ENCODE measurements around the gene C1orf198.
"Not testable (repeated sequence)": the region's sequence is repeated elsewhere in the genome, so short reads cannot be mapped to it uniquely, and the experiment has no call there.

C1orf198 gene

DNA sequence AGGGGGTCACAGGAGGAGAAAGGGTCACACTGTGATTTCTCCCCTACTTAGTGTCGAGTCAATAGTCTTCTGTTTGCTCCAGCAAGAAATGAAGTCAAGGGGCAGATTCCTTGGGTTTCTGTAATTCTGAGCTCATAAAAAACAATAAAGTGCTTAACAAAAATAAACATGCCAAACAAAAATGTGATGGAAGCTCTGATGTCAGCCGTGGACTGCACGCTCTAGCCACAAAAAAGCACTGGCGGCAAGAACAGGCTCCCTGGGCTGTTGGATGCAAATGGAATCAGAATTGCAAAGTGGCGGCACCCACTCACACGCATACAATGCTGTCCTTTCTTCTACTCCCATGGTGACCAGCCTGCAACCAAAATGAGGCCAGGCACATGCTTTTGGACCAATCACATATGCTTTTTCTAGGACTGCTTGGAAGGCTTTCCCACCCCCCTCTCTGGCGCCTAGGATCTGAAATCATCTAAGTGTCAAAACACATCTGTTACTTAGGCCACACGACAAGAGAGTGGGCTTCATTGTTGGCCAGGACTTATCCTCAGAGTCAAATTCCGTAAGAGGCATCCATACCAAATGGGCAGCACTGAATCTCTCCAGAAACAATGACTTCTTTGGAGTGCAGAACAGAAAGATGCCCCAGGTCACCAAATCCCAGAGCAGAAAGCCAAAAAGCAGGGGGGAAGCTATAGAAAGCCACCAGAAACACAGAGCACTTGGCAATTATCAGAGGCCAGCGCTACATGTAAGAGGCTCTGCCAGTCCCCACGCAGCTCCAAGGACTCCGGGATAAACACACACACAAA lies 9.2 kb downstream of the C1orf198 start:
- FAIRE-seq, result no peak

DNA sequence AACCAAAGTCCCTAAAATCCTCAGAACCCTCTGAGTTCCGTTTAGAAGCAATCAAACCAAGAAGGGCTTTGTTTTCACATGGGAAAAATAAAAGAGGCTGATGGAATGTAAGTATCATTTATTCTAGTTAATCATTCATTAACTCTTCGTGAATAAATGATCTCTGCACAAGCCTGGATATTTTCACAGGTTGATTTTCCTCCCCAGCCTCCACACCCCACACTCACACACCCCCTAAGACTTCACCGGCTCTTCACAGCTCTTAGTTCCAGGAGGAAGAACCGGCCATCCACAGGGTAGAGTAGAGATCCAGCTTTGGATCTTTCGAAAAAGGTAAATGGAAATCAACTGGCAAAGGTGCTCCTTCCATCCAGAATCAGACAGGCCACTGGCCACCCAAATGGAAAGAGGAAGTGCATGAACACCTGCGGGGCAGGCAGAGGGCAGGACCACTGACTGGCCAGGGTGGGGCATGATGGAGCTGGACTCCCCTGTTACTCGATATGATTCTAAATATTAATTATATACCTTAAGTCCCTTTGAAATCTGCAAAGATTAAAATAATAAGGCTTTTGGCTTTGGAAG lies 10.0 kb downstream of the C1orf198 start:
- FAIRE-seq, result no peak

- no peak for FAIRE-seq
Observed at GRCh38 chr1:230857822-230858221, 10.5 kb downstream of the C1orf198 start.

- no peak for FAIRE-seq
Observed at GRCh38 chr1:230857077-230857476, 11.2 kb downstream of the C1orf198 start.

DNA sequence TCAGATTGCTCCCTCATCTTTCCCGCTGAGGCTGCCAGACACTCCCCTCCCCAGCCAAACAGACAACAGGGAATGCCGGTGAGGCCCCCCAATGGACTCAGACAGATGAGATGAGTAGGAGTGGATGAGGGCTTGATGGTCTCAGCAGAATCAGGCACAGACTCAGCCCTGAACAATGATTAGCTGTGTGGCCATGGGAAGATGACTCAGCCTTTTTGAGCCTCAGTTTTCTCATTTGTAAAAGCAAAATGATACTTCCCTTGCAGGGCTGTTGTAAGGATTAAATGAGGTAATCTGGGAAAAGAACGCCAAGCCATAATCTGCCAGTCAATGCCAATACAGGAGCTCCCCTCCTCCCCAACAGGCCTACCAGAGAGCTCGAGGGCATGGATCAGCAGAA lies 12.4 kb downstream of the C1orf198 start:
- no peak for FAIRE-seq

DNA sequence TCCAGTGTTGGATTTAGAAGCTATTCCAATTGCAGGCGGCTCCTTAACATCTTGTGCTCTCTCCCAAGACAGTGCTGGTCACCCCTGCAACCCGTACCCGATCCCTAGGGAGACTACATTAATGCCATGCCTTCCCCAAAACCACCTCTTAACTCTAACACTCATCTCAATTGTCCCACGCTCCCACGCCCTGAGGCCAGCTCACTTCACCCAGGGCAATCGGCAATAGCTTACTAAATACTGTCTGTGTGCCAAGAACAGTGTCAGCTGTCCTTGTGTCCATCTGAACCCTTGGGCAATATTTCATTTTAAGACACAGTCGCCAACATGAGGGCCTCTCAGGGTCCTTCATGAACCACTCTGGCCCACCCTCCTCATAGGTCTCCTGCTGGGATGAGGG lies 13.9 kb downstream of the C1orf198 start:
- FAIRE-seq, result no peak

DNA sequence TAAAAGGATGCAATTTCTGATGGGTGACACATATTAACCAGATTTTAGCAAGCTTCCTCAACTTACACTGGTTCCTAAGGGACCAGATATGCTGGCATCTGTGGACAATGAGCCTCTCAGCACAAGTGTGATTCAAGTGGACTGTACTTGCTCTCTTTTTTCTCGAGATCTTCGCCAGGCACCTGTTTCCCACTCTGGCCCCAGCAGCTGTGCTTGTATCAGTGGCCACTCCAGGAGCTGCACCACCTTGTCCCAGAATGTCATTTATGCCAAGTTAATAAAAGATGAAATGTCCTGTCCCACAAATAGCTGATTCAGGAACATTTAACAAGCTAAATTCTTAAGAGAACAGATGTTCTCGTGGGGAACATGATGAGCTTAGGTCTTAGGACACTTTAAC lies 14.6 kb downstream of the C1orf198 start:
- no peak for FAIRE-seq

- no peak for FAIRE-seq
Observed at GRCh38 chr1:230852959-230853358, 15.4 kb downstream of the C1orf198 start.

DNA sequence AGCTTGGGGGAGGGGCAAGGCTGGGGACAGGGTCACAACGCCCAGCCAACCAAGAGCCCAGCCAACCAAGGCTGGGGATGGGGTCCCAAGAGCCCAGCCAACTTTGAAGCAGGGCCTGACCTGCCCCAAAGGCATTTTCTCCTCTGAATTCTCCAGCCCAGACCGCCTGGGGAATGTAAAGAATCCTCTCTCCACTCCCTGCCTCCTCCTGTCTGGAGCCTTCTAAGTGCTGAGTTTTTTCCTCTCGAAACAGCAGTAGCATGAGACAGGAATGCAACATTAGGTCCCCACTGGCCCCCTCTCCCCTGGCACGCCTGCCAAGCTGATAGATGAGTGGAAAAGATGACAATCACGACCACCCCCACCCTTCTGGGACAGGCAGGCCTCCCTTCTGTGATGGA lies 17.0 kb downstream of the C1orf198 start:
- no peak for FAIRE-seq

- no peak for FAIRE-seq
Observed at GRCh38 chr1:230850547-230850946, 17.8 kb downstream of the C1orf198 start.

GRCh38 chr1:230849451-230850224 lies 18.7 kb downstream of the C1orf198 start:
- FAIRE-seq, result no peak

DNA sequence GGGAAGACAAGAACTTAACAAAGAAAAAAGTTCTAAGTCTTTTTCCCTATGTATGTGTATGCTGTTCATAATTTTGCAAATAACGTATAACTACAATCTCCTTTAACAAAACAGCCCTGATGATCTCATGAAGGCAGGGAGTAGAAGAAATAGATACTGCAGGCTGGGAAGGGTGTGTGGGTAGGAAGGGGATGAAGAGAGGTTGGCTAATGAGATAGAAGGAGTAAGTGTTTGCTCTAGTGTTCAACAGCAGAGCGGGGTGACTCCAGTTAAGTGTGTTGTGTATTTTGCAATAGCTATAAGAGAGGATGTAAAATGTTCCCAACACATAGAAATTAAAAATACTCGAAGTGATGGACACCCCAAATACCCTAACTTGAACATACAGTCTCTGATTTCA lies 20.1 kb downstream of the C1orf198 start:
- FAIRE-seq, result no peak

- FAIRE-seq, result not testable (repeated sequence)
Observed at GRCh38 chr1:230845184-230845583, 23.1 kb downstream of the C1orf198 start.

DNA sequence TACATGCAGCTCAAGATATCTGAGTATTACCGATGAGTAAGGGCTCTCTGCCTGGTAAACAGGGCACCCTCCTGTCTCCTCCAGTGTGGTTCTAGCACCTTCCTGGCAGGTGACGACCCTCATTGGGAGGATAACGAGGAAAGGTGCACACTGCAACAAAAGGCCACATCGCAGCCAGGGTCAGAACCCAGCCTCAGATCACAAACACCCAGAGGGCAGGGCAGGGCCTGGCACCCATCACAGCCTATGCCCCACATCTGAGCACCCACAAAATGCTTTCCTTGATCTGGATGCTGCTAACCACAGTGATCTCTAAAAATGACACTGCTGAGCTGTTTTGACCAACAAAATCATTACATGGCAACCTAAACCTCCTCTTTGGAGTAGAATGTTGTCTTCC lies 23.8 kb downstream of the C1orf198 start:
- no peak for FAIRE-seq

- FAIRE-seq, result no peak
Observed at GRCh38 chr1:230843503-230844309, 24.6 kb downstream of the C1orf198 start.

GRCh38 chr1:230842801-230843200 lies 25.5 kb downstream of the C1orf198 start:
- FAIRE-seq, result no peak

DNA sequence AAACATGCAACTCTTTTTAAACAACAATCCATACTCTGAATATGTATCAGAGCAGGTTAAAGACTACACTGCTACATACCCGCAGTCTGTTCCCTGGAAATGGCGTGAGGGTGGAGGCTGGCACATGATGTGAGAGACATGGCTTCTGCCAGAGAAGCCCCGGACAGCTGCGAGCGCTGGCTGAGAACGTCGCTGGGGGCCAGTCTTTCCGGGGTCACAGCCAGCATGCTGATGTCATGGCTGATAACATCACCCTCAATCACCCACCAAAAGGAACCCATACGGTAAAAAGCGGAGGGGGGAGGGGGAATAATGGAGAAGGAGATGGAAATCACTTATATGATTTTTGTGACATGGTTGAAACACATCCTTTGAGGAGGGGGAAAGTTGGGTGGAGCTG lies 29.1 kb downstream of the C1orf198 start:
- no peak for FAIRE-seq

GRCh38 chr1:230836793-230837192 lies 31.5 kb downstream of the C1orf198 start:
- no peak for FAIRE-seq

- FAIRE-seq, result no peak
Observed at GRCh38 chr1:230836347-230836746, 32.0 kb downstream of the C1orf198 start.

- FAIRE-seq, result no peak
Observed at GRCh38 chr1:230834292-230834691, 34.0 kb downstream of the C1orf198 start.

DNA sequence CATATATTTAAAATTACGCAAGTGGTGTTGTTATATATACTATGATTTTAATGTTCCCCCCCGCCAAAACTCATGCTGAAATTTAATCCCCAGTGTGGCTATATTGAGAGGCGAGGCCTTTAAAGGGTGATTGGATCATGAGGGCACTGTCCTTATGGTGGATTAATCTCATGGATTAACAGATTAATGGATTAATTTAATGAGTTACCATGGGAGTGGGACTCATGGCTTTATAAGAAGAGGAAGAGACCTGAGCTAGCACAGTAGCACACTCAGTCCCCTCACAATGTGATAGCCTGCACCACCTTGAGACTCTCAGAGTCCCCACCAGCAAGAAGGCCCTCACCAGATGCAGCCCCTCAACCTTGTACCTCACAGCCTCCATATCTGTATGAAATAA lies 34.8 kb downstream of the C1orf198 start:
- no peak for FAIRE-seq

GRCh38 chr1:230832476-230832875 lies 35.8 kb downstream of the C1orf198 start:
- no peak for FAIRE-seq

- no peak for FAIRE-seq
Observed at GRCh38 chr1:230831771-230832170, 36.5 kb downstream of the C1orf198 start.

Measured in colon (tissue), 2 donors.